Uterus (tissue), 2 donors: ENCODE measurements around the gene SORBS1.

Experiments used
- CTCF ChIP-seq, 4 experiments: fragments of 200-600 bp in 2 of 4; fragments of 450-650 bp in 2 of 4; sonication (generic) in 2 of 4; IDR thresholded peaks; one replicate each; pipeline ENCODE4 v1.5.1; 2016 to 2019; ENCODE audit warnings: antibody characterized with exemption in 4 of 4, mild to moderate bottlenecking in 2 of 4, moderate library complexity in 1 of 4
- POLR2A ChIP-seq, 2 donors: fragments of 450-650 bp; IDR thresholded peaks; one replicate each; pipeline ENCODE4 v1.6.1; 2016; ENCODE audit warnings: antibody characterized with exemption in 2 of 2, mild to moderate bottlenecking in 1 of 2, moderate library complexity in 1 of 2

- no peak for TF ChIP-seq CTCF (IDR thresholded peaks at IDR 0.05)
- no peak for TF ChIP-seq POLR2A (IDR thresholded peaks at IDR 0.05)
Observed at GRCh38 chr10:95552679-95553342, 8.4 kb downstream of the SORBS1 start.
